Measurements from ENCODE around the gene LANCL3.

DNA sequence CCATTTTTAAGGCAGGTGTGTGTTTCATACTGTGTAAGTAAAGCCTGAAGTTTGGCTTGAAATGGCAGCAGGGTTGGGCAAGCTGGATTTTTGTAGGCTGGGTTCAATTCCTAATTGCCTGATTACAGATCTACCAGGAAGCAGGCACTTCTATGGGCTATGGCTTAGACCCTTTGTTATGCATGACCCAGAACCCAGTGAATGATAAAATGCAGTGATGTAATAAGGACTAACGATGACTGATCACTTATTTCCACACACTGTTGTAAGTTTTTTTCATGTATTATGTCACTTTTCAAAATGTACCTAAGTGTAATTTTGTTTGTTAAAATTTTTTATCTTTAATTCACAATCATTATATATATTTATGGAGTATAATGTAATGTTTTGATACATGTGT is 8.6 kb downstream of the LANCL3 start:
- no peak for TF ChIP-seq POLR2A (IDR thresholded peaks at IDR 0.05)
- TF ChIP-seq, protein P1, sequence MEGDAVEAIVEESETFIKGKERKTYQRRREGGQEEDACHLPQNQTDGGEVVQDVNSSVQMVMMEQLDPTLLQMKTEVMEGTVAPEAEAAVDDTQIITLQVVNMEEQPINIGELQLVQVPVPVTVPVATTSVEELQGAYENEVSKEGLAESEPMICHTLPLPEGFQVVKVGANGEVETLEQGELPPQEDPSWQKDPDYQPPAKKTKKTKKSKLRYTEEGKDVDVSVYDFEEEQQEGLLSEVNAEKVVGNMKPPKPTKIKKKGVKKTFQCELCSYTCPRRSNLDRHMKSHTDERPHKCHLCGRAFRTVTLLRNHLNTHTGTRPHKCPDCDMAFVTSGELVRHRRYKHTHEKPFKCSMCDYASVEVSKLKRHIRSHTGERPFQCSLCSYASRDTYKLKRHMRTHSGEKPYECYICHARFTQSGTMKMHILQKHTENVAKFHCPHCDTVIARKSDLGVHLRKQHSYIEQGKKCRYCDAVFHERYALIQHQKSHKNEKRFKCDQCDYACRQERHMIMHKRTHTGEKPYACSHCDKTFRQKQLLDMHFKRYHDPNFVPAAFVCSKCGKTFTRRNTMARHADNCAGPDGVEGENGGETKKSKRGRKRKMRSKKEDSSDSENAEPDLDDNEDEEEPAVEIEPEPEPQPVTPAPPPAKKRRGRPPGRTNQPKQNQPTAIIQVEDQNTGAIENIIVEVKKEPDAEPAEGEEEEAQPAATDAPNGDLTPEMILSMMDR (IDR thresholded peaks at IDR 0.05), result no peak
